GM10266 (cell line): ENCODE results near the gene NINJ1.

Experiments
- DNase-seq: peaks from one replicate; pipeline ENCODE4 v3.0.0; 2012; ENCODE audit errors: extremely low spot score
- TF ChIP-seq, protein P1 (sequence below): IDR thresholded peaks from 2 replicates; pipeline ENCODE4 v1.5.1; 2012; ENCODE audit warnings: mild to moderate bottlenecking, low read depth; ENCODE audit not compliant: control insufficient read depth, insufficient read depth; ENCODE audit errors: missing control alignments

The NINJ1 gene

GRCh38 chr9:93130861-93131481 lies 3.1 kb downstream of the NINJ1 start:
- TF ChIP-seq, protein P1, sequence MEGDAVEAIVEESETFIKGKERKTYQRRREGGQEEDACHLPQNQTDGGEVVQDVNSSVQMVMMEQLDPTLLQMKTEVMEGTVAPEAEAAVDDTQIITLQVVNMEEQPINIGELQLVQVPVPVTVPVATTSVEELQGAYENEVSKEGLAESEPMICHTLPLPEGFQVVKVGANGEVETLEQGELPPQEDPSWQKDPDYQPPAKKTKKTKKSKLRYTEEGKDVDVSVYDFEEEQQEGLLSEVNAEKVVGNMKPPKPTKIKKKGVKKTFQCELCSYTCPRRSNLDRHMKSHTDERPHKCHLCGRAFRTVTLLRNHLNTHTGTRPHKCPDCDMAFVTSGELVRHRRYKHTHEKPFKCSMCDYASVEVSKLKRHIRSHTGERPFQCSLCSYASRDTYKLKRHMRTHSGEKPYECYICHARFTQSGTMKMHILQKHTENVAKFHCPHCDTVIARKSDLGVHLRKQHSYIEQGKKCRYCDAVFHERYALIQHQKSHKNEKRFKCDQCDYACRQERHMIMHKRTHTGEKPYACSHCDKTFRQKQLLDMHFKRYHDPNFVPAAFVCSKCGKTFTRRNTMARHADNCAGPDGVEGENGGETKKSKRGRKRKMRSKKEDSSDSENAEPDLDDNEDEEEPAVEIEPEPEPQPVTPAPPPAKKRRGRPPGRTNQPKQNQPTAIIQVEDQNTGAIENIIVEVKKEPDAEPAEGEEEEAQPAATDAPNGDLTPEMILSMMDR = no peak
- no peak for DNase-seq

- no peak for DNase-seq
- TF ChIP-seq, protein P1 = no peak
Observed at GRCh38 chr9:93129691-93130500, 4.2 kb downstream of the NINJ1 start.

DNA sequence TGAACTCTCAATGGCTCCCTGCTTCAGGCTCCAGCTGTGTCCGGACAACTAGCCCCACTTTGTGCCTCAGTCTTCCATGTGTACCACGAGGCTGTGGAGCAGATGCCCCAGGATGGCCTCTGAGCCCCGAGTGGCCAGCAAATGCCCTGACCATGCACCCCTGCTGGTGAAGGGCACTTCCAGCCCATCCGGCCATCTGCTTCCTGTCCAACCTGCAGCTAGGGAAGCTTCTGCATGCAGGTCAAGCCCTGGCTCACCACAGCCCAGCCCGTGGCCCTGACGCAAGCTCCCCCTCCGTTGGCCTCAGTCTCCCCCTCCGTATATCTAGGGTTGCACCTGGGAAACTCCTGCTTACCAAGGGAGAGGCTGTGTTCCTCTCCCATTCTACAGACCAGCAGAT lies 4.8 kb downstream of the NINJ1 start:
- DNase-seq = no peak
- TF ChIP-seq, protein P1 = no peak

GRCh38 chr9:93128715-93129224 lies 5.3 kb downstream of the NINJ1 start:
- TF ChIP-seq, protein P1 = no peak
- DNase-seq = no peak

- no peak for DNase-seq
- TF ChIP-seq, protein P1 = no peak
Observed at GRCh38 chr9:93128011-93128714, 5.9 kb downstream of the NINJ1 start.

DNA sequence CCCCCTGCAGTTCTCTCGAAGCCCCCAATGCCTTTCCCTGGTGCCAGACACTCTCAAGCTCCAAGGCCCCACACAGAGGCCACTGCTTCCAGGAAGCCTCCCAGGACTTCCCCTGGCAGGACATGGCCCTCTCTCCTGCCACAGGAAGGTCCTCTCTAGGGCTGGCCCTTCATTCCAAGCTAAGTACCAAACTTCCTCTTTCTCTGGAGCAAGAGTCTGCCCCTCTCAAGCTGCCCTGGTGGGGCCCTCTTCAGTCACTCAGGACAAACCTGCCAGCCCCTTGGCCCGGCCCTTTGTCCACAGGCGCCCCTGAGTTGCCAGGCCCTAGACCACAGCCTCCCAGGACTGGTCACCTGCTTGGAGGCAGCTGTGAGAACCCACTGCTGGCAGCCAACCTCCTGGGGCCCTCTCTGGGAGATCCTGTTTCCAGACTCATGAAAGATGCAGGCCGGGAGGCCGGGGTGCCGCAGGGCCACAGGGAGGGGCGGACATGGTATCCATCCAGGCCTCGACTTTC lies 6.6 kb downstream of the NINJ1 start:
- TF ChIP-seq, protein P1 = no peak
- no peak for DNase-seq
